Endothelial cell of umbilical vein (primary cell): Measurements from ENCODE around the gene HK3. TPM values are rescaled to one million over a fixed set of nuclear protein-coding genes. Genes with fewer than 3 reads are reported as not detected.

Source experiments
- BruUV-seq: library from RNA; stranded (reverse); fragments of 400-500 nt; replicated peaks from 2 replicates; lab custom pipeline; 2021; lab: Mats Ljungman, UMichigan
- CTCF ChIA-PET: fragments of 300-600, 350-600 bp; sonication (Branson Sonifier 250); formaldehyde crosslinking; loops from one replicate; lab custom pipeline; 2021; ENCODE audit warnings: antibody characterized with exemption, inconsistent platforms; lab: Charles Lee
- POLR2A ChIA-PET: fragments of 300-600, 350-600 bp; sonication (Branson Sonifier 250); formaldehyde crosslinking; loops from one replicate; lab custom pipeline; 2021; ENCODE audit warnings: antibody characterized with exemption, inconsistent platforms; lab: Charles Lee
- DNase-seq: peaks from one replicate; pipeline ENCODE4 v3.0.0-alpha.2; 2011; ENCODE audit warnings: low read depth, low spot score
- FAIRE-seq: peaks from 2 replicates; lab custom pipeline; 2011; peaks lifted over from hg19 to GRCh38; lab: Jason Lieb, UNC
- H2AFZ ChIP-seq: 2 replicates; pipeline ENCODE4 v1.6.0; 2012; ENCODE audit warnings: low read depth, low read length, control low read depth, inconsistent platforms
- H3K27ac ChIP-seq: 2 replicates; pipeline ENCODE4 v1.5.1; 2011; ENCODE audit warnings: low read depth, mild to moderate bottlenecking, control low read depth, low read length, moderate library complexity; ENCODE audit not compliant: insufficient read depth
- H3K27me3 ChIP-seq, 2 experiments: 2 replicates each; pipeline versions ENCODE4 v1.6.0 to v1.6.1; 2011; ENCODE audit warnings: low read length in 2 of 2, mixed read lengths in 1 of 2; ENCODE audit not compliant: control insufficient read depth in 2 of 2, insufficient read depth in 2 of 2
- H3K36me3 ChIP-seq, 2 experiments: 2 replicates in 1 of 2; 3 replicates in 1 of 2; pipeline ENCODE4 v1.5.1; 2011; ENCODE audit warnings: low read length in 2 of 2, mild to moderate bottlenecking in 1 of 2, moderate library complexity in 1 of 2; ENCODE audit not compliant: control insufficient read depth in 2 of 2, insufficient read depth in 2 of 2; ENCODE audit errors: extremely low read depth in 1 of 2
- H3K4me1 ChIP-seq: 3 replicates; pipeline ENCODE4 v1.5.1; 2011; ENCODE audit warnings: mild to moderate bottlenecking, low read length; ENCODE audit not compliant: control insufficient read depth, insufficient read depth; ENCODE audit errors: extremely low read depth
- H3K4me2 ChIP-seq: 2 replicates; pipeline ENCODE4 v1.6.1; 2011; ENCODE audit warnings: low read length, control low read depth, mixed read lengths; ENCODE audit not compliant: insufficient read depth
- H3K4me3 ChIP-seq, 3 experiments: fragments of 200-600 bp in 1 of 3; sonication (generic), shearing (Covaris generic) in 1 of 3; replicated peaks in 1 of 3; 2 replicates each; pipeline ENCODE4 v1.5.1; 2011 to 2016; ENCODE audit warnings: control low read depth in 3 of 3, low read length in 3 of 3, mild to moderate bottlenecking in 2 of 3, inconsistent platforms in 1 of 3, low read depth in 1 of 3, moderate library complexity in 1 of 3; ENCODE audit not compliant: insufficient read depth in 1 of 3
- H3K79me2 ChIP-seq: 2 replicates; pipeline ENCODE4 v1.6.0; 2012; ENCODE audit warnings: low read length, inconsistent platforms; ENCODE audit not compliant: control insufficient read depth, insufficient read depth
- H3K9ac ChIP-seq: replicated peaks from 2 replicates; pipeline ENCODE3; 2011; ENCODE audit warnings: low read length, control low read depth; ENCODE audit not compliant: insufficient read depth; ENCODE audit errors: extremely low read depth
- H3K9me1 ChIP-seq: replicated peaks from 3 replicates; pipeline ENCODE4 v1.6.0; 2011; ENCODE audit warnings: mild to moderate bottlenecking, low read length; ENCODE audit not compliant: control insufficient read depth, insufficient read depth; ENCODE audit errors: extremely low read depth
- H3K9me3 ChIP-seq: replicated peaks from 2 replicates; pipeline ENCODE4 v1.5.1; 2012; ENCODE audit warnings: low read length, inconsistent platforms; ENCODE audit not compliant: control insufficient read depth, insufficient read depth
- H4K20me1 ChIP-seq: replicated peaks from 2 replicates; pipeline ENCODE3; 2011; ENCODE audit warnings: mild to moderate bottlenecking, low read length; ENCODE audit not compliant: control insufficient read depth, insufficient read depth; ENCODE audit errors: extremely low read depth
- EZH2 ChIP-seq: IDR thresholded peaks from 2 replicates; pipeline ENCODE4 v1.6.1; 2012; ENCODE audit warnings: borderline replicate concordance, low read depth, mild to moderate bottlenecking, moderate library complexity, low read length, inconsistent platforms; ENCODE audit not compliant: severe bottlenecking
- FOS ChIP-seq: IDR thresholded peaks from 2 replicates; pipeline ENCODE4 v1.6.1; 2011; ENCODE audit warnings: mild to moderate bottlenecking, low read length, moderate library complexity, borderline replicate concordance; ENCODE audit not compliant: insufficient read depth
- GATA2 ChIP-seq: IDR thresholded peaks from 2 replicates; pipeline ENCODE4 v1.7.0; 2011; ENCODE audit warnings: low read depth, mild to moderate bottlenecking, moderate library complexity, mixed read lengths, low read length; ENCODE audit not compliant: insufficient read length, insufficient read depth
- JUN ChIP-seq: IDR thresholded peaks from 2 replicates; pipeline ENCODE4 v1.6.1; 2011; ENCODE audit warnings: borderline replicate concordance, low read depth; ENCODE audit not compliant: insufficient read length, insufficient read depth
- MYC ChIP-seq: IDR thresholded peaks from one replicate; pipeline ENCODE4 v1.6.1; 2011; ENCODE audit warnings: mild to moderate bottlenecking, low read depth, low read length
- POLR2A ChIP-seq: IDR thresholded peaks from 2 replicates; pipeline ENCODE4 v1.6.1; 2012; ENCODE audit warnings: low read depth, mild to moderate bottlenecking, control low read depth, low read length
- POLR2AphosphoS5 ChIP-seq: IDR thresholded peaks from 2 replicates; pipeline ENCODE4 v1.6.1; 2012; ENCODE audit warnings: low read depth, mild to moderate bottlenecking, control low read depth, low read length, moderate library complexity; ENCODE audit not compliant: insufficient read depth
- dilution Hi-C: fragments of 300-500 bp; cut with MboI; formaldehyde crosslinking; loops from one replicate; pipeline ENCODE4 v1.15.0; 2019; ENCODE audit warnings: low sequenced_read_pairs; ENCODE audit not compliant: extremely low pct_ligation_motif_present
- intact Hi-C: fragments of 100-400 bp; cut with micrococcal nuclease; formaldehyde crosslinking; loops from one replicate; pipeline ENCODE4 v1.10.0; 2022
- polyA plus RNA-seq, 4 experiments: library from polyadenylated mRNA; depleted of rRNA in 3 of 4; stranded (reverse) in 3 of 4; unstranded in 1 of 4; fragments of >200 nt; gene quantifications; 2 replicates each; pipeline versions ENCODE4 v1.2.1 to v1.2.3, GENCODE V29; 2011 to 2012; ENCODE audit warnings: missing spikeins in 1 of 4
- total RNA-seq: library from RNA; stranded (reverse); gene quantifications from 2 replicates; pipeline ENCODE4 v1.2.3, GENCODE V29; 2021
- TF ChIP-seq, protein P1 (sequence below), 2 donors: IDR thresholded peaks; 1 replicate in 1 of 2; 2 replicates in 1 of 2; pipeline ENCODE4 v1.5.1; 2011; ENCODE audit warnings: low read length in 2 of 2, mild to moderate bottlenecking in 2 of 2, moderate library complexity in 2 of 2, control low read depth in 1 of 2, inconsistent platforms in 1 of 2, low read depth in 1 of 2; ENCODE audit not compliant: insufficient read depth in 1 of 2; ENCODE audit errors: extremely low read depth in 1 of 2
- TF ChIP-seq, protein P2 (sequence below): IDR thresholded peaks from 2 replicates; pipeline ENCODE4 v1.6.1; 2011; ENCODE audit not compliant: insufficient read depth, insufficient read length

Gene HK3
- total and polyA plus RNA-seq, 2 donors (not counting 3 experiments of a cell fraction or from before 2014, with no cell fraction given) = not detected

DNA sequence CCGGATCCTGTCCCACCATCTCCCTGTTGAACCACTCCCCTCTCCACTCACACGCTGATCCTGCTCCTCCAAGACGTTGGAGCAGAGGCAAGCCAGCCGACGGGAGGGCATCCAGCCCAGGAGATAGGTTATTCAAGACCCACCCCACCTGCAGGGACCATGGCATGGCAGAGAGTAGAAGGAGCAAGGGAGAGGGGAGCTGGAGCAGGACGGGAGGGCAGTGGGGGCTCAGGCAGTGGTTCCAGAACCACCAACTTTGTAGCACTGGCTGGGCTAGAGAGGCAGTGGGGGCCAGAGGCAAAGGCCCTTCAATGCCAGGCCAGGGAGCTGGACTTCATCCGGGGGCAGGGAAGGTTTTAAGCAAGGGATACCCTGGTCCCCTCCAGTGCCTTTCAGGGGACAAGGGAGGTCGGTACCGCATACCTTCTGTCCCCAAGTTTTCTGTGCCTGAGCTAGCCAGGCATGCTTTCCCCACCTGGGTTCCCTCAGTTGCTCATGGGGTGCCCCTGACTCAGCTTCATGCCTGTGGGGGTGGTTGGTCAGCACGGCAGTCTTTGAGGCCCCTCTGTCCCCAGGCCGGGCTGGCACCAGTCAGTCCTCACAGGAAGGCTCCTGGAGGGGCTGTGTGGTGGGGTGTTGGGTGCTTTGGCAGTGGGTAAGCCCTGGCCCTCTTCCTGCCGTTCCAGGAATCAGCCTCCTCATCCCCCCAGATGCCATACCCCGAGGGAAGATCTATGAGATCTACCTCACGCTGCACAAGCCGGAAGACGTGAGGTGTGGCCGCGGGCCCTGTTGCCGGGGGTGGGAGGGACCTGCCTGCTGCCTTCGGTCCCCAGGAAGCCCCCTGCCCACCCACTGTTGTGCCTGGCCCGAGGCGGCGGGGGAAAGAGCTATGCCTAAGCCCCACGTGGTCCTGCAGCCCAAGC lies 22.4 kb downstream of the HK3 start:
- dilution Hi-C loops (no loop called here), intact Hi-C loops (no loop called here)
- FAIRE-seq = no peak
- CTCF ChIA-PET = no interaction called here
- Histone ChIP-seq H4K20me1 (no peaks in the 10 kb centered on the region), H3K4me3 (no peak overlapping the region), H3K9ac (no peak overlapping the region), H3K4me1 (no peaks in the 10 kb centered on the region), H3K79me2 (no peaks in the 10 kb centered on the region), H3K4me2 (no peak overlapping the region), H3K27me3 (no peaks in the 10 kb centered on the region), H3K36me3 (no peaks in the 10 kb centered on the region), H3K9me1 (no peaks in the 10 kb centered on the region), H3K27ac (no peak overlapping the region), H2AFZ (no peak overlapping the region), H3K9me3 (no peaks in the 10 kb centered on the region)
- BruUV-seq = no TSS peak
- no peak for DNase-seq
- POLR2A ChIA-PET = no interaction called here
- TF ChIP-seq POLR2AphosphoS5 (no peak), EZH2 (no peak), FOS (no peak), GATA2 (no peak), JUN (no peak), POLR2A (no peak), MYC (no peak)
- TF ChIP-seq, protein P1, sequence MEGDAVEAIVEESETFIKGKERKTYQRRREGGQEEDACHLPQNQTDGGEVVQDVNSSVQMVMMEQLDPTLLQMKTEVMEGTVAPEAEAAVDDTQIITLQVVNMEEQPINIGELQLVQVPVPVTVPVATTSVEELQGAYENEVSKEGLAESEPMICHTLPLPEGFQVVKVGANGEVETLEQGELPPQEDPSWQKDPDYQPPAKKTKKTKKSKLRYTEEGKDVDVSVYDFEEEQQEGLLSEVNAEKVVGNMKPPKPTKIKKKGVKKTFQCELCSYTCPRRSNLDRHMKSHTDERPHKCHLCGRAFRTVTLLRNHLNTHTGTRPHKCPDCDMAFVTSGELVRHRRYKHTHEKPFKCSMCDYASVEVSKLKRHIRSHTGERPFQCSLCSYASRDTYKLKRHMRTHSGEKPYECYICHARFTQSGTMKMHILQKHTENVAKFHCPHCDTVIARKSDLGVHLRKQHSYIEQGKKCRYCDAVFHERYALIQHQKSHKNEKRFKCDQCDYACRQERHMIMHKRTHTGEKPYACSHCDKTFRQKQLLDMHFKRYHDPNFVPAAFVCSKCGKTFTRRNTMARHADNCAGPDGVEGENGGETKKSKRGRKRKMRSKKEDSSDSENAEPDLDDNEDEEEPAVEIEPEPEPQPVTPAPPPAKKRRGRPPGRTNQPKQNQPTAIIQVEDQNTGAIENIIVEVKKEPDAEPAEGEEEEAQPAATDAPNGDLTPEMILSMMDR (IDR thresholded peaks at IDR 0.05; ENCODE audit: extremely low read depth in 1 of 2, insufficient read depth in 1 of 2, low read depth in 1 of 2, low read length in 2 of 2) = no peak
- TF ChIP-seq, protein P2, sequence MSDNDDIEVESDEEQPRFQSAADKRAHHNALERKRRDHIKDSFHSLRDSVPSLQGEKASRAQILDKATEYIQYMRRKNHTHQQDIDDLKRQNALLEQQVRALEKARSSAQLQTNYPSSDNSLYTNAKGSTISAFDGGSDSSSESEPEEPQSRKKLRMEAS = no peak
